BJ (cell line): ENCODE results near the gene TNP2. TPM values are rescaled to one million over a fixed set of nuclear protein-coding genes. Genes with fewer than 3 reads are reported as not detected.

Source experiments
- CTCF ChIA-PET: fragments of 350-600 bp; formaldehyde crosslinking; extraction: SDS; loops from one replicate; lab custom pipeline; 2021; ENCODE audit warnings: antibody characterized with exemption, inconsistent platforms; lab: Yijun Ruan, JAX
- POLR2A ChIA-PET: fragments of 300-600 bp; sonication (Branson Sonifier 250); formaldehyde crosslinking; extraction: SDS; loops from one replicate; lab custom pipeline; 2021; ENCODE audit warnings: antibody characterized with exemption; lab: Charles Lee
- DNase-seq: peaks from one replicate; pipeline ENCODE4 v3.0.0-alpha.2; 2011; ENCODE audit warnings: low read depth
- H3K27me3 ChIP-seq: 2 replicates; pipeline ENCODE4 v1.6.0; 2011; ENCODE audit warnings: low read length; ENCODE audit not compliant: control insufficient read depth, insufficient read depth
- H3K36me3 ChIP-seq: 2 replicates; pipeline ENCODE4 v1.5.1; 2011; ENCODE audit warnings: low read length; ENCODE audit not compliant: control insufficient read depth, insufficient read depth
- H3K4me3 ChIP-seq: 2 replicates; pipeline ENCODE4 v1.5.1; 2011; ENCODE audit warnings: low read depth, mild to moderate bottlenecking, control low read depth, low read length
- polyA plus RNA-seq: library from polyadenylated mRNA; depleted of rRNA; stranded (reverse); fragments of >200 nt; gene quantifications from 2 replicates; pipeline ENCODE4 v1.2.3, GENCODE V29; 2011
- TF ChIP-seq, protein P1 (sequence below): IDR thresholded peaks from 2 replicates; pipeline ENCODE4 v1.5.1; 2011; ENCODE audit warnings: low read depth, mild to moderate bottlenecking, control low read depth, inconsistent platforms, low read length, moderate library complexity; ENCODE audit not compliant: insufficient read depth

TNP2 gene
- polyA plus RNA-seq, 1 experiment, result not detected

DNA sequence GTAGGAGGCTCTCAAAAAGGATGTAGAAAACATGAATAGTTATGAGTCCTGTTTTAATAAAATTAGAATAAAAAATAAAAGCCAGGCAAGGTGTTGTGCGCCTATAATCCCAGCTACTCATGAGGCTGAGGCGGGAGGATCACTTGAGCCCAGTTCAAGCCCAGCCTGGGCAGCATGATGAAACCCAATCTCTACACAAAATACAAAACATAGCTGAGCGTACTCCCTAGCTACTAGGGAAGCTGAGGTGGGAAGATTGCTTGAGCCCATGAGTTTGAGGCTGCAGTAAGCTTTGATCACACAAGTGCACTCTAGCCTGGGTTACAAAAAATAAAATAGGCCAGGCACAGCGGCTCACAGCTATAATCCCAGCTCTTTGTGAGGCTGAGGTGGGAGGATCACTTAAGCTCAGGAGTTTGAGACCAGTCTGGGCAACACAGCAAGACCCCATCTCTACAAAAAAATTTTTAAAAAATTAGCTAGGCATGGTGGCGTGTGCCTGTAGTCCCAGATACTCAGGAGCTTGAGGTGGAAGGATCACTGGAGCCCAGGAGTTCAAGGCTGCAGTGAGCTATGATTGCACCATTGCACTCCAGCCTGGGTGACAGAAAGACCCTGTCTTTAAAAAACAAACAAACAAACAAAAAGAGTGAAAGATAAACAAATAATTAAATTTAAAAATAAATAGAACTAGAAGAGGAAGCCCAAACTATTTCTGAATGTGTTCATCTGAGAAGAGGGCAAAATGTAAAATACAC lies 29.2 kb upstream of the TNP2 start:
- POLR2A ChIA-PET, result interaction anchor here (0.6 kb wide), 1 partner anchor 274 kb away, joined by 3 read pairs; no protein-coding TSS in a partner anchor
- H3K4me3 ChIP-seq, result no peak overlapping the region
- no peak for DNase-seq
- no peaks in the 10 kb centered on the region for H3K36me3 ChIP-seq
- CTCF ChIA-PET, result interaction anchor here (0.7 to 2.6 kb wide), 6 partner anchors 27 to 334 kb away, joined by 3 to 8 read pairs (median 3); partner anchors contain the start of genes SOCS1 and TNP2
- no peaks in the 10 kb centered on the region for H3K27me3 ChIP-seq
- TF ChIP-seq, protein P1, sequence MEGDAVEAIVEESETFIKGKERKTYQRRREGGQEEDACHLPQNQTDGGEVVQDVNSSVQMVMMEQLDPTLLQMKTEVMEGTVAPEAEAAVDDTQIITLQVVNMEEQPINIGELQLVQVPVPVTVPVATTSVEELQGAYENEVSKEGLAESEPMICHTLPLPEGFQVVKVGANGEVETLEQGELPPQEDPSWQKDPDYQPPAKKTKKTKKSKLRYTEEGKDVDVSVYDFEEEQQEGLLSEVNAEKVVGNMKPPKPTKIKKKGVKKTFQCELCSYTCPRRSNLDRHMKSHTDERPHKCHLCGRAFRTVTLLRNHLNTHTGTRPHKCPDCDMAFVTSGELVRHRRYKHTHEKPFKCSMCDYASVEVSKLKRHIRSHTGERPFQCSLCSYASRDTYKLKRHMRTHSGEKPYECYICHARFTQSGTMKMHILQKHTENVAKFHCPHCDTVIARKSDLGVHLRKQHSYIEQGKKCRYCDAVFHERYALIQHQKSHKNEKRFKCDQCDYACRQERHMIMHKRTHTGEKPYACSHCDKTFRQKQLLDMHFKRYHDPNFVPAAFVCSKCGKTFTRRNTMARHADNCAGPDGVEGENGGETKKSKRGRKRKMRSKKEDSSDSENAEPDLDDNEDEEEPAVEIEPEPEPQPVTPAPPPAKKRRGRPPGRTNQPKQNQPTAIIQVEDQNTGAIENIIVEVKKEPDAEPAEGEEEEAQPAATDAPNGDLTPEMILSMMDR, result no peak

DNA sequence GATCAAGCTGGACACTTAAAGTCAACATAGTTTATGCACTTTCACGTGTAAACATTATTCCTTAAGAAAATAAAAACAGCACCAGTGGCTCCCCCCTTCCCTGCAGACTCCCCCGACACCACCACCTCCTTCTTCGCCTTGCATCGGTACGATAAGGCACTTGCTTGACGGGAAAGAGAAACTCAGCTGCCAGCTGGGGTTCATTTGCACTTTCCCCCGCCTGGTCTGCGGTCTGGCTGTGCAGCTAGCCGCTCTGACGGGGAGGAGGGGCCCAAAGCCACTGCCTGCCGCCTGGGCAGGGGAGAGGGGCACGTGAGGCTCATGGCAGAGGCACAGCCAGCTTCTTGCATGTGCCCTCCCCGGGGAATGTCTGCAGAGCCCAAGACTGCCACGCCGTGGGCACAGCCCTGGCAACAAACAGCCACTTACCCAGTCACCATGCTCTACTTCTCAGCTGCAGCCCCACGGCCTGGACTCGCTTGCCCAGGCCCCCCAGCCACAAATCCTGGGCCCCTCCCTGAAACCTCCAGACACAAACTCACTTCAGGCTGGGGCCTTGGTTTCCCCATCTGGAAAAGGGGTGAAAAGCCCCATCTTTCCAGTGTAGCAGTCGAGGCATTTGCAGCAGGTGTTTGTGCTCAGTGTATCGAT lies 28.5 kb upstream of the TNP2 start:
- TF ChIP-seq, protein P1, result no peak
- Histone ChIP-seq H3K36me3 (no peaks in the 10 kb centered on the region), H3K4me3 (no peak overlapping the region), H3K27me3 (no peaks in the 10 kb centered on the region)
- ChIA-PET POLR2A (interaction anchor here (0.6 kb wide), 1 partner anchor 273 kb away, joined by 3 read pairs; no protein-coding TSS in a partner anchor), CTCF (interaction anchor here (0.8 to 2.6 kb wide), 8 partner anchors 14 to 334 kb away, joined by 3 to 8 read pairs (median 4); partner anchors contain the start of gene SOCS1)
- DNase-seq, result peak; percentile 22

DNA sequence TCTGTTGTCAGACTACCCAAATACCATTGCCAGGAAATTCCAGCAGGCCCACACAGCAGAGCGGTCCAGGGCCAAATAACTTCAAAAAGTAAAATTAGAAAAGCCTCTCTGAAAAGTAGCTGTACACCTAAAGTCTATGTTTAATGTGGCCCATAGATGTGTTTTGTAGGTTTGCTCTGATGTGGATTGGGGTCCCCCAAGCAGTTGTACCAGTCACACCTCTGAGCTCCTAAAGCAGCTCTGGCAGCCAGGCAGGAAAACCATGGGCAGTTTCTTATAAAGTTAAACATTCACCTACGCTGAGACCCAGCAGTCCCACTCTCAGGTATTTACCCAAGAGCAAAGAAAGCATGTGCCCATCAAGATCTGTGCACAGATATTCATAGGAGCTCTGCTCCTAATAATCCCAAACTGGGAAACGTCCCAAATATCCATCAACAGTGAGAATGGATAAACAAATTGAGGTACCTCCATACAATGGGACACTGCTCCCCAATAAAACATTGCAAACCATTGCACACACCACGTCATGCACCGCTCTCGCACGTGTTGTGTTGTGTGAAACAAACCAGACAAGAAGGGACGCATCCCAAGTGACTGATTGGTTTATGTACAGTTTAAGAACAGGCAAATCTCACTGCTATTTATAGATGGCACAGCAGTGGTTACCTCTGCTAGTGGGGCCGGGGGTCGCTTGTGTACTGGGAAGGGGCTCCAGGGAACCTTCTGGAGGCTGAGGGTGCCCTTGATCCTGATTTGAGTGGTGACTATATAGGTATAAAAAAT lies 27.8 kb upstream of the TNP2 start:
- TF ChIP-seq, protein P1, result no peak
- Histone ChIP-seq H3K27me3 (no peaks in the 10 kb centered on the region), H3K36me3 (no peaks in the 10 kb centered on the region), H3K4me3 (no peak overlapping the region)
- POLR2A ChIA-PET, result no interaction called here
- no peak for DNase-seq
- CTCF ChIA-PET, result interaction anchor here (0.8 to 2.6 kb wide), 7 partner anchors 13 to 333 kb away, joined by 3 to 8 read pairs (median 4); partner anchors contain the start of gene SOCS1

DNA sequence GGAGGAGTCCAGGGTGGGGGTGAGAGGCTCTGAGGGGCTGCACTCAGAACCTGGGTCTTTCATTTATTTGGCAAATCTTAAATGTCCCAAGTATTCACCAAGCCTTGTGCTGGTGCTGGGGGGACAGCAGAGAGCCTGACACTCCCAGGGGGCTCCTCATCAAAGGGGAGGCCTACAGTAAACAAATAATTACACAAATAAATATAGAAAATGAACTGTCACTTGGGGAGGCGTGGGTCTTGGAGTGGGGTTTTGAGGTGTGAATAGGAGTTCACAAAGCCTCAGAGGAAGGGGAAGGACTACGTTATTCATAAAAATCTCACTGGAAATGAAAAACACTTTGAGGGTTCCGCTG lies 27.2 kb upstream of the TNP2 start:
- Histone ChIP-seq H3K4me3 (no peak overlapping the region), H3K36me3 (no peaks in the 10 kb centered on the region), H3K27me3 (no peaks in the 10 kb centered on the region)
- no peak for DNase-seq
- ChIA-PET CTCF (interaction anchor here (1.0 to 1.3 kb wide), 2 partner anchors 13 to 100 kb away, joined by 4 read pairs; no protein-coding TSS in a partner anchor), POLR2A (no interaction called here)
- TF ChIP-seq, protein P1, result no peak
